Measurements from ENCODE around the gene GSTM2. TPM values are rescaled to one million over a fixed set of nuclear protein-coding genes. Genes with fewer than 3 reads are reported as not detected.

GSTM2 gene
- total and polyA plus RNA-seq, 4 donors, result 7.7 to 106 (median 39.6) TPM

- Histone ChIP-seq H3K4me1 (ENCODE audit: control insufficient read depth in 5 of 5, insufficient read depth in 5 of 5, low read length in 5 of 5) (peaks cover 0 to 22% (median 6%) of the 10 kb centered on the region in 5 donors), H3K36me3 (ENCODE audit: control insufficient read depth in 4 of 4, insufficient read depth in 4 of 4, low read length in 4 of 4) (peaks cover 0 to 55% (median 24%) of the 10 kb centered on the region in 4 donors), H3K9ac (ENCODE audit: insufficient read depth in 1 of 2, low read length in 2 of 2) (no peak overlapping the region), H3K9me3 (ENCODE audit: control insufficient read depth in 4 of 4, insufficient read depth in 3 of 4, low read length in 3 of 4) (no peaks in the 10 kb centered on the region), H3K4me3 (no peak overlapping the region), H3K27me3 (ENCODE audit: control insufficient read depth in 3 of 3, insufficient read depth in 3 of 3, low read length in 2 of 3) (no peaks in the 10 kb centered on the region), H3K27ac (ENCODE audit: low read depth in 1 of 2, low read length in 1 of 2) (no peak overlapping the region)
- 91 to 93% methylated on average over 23 of the region's 23 CpGs for WGBS, 2 donors
- TF ChIP-seq, protein P1, sequence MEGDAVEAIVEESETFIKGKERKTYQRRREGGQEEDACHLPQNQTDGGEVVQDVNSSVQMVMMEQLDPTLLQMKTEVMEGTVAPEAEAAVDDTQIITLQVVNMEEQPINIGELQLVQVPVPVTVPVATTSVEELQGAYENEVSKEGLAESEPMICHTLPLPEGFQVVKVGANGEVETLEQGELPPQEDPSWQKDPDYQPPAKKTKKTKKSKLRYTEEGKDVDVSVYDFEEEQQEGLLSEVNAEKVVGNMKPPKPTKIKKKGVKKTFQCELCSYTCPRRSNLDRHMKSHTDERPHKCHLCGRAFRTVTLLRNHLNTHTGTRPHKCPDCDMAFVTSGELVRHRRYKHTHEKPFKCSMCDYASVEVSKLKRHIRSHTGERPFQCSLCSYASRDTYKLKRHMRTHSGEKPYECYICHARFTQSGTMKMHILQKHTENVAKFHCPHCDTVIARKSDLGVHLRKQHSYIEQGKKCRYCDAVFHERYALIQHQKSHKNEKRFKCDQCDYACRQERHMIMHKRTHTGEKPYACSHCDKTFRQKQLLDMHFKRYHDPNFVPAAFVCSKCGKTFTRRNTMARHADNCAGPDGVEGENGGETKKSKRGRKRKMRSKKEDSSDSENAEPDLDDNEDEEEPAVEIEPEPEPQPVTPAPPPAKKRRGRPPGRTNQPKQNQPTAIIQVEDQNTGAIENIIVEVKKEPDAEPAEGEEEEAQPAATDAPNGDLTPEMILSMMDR (IDR thresholded peaks at IDR 0.05; ENCODE audit: control extremely low read depth, extremely low read depth), result no peak
- no peak for ATAC-seq (ENCODE audit: insufficient read depth, low FRiP score)
- no peak for DNase-seq
These were observed 39.1 kb upstream of the GSTM2 start for GRCh38 chr1:109628540-109629321.

- Histone ChIP-seq H3K36me3 (ENCODE audit: control insufficient read depth in 4 of 4, insufficient read depth in 4 of 4, low read length in 4 of 4) (peaks cover 0 to 55% (median 24%) of the 10 kb centered on the region in 4 donors), H3K9me3 (ENCODE audit: control insufficient read depth in 4 of 4, insufficient read depth in 3 of 4, low read length in 3 of 4) (no peaks in the 10 kb centered on the region), H3K9ac (ENCODE audit: insufficient read depth in 1 of 2, low read length in 2 of 2) (no peak overlapping the region), H3K27ac (ENCODE audit: low read depth in 1 of 2, low read length in 1 of 2) (no peak overlapping the region), H3K27me3 (ENCODE audit: control insufficient read depth in 3 of 3, insufficient read depth in 3 of 3, low read length in 2 of 3) (no peaks in the 10 kb centered on the region), H3K4me3 (no peak overlapping the region), H3K4me1 (ENCODE audit: control insufficient read depth in 5 of 5, insufficient read depth in 5 of 5, low read length in 5 of 5) (peaks cover 0 to 14% (median 0%) of the 10 kb centered on the region in 5 donors)
- DNase-seq (no peak), ATAC-seq (ENCODE audit: insufficient read depth, low FRiP score) (no peak)
- WGBS, 2 donors, result 89 to 93% methylated on average over 10 of the region's 10 CpGs
- TF ChIP-seq, protein P1 (IDR thresholded peaks at IDR 0.05; ENCODE audit: control extremely low read depth, extremely low read depth), result no peak
These were observed 38.4 kb upstream of the GSTM2 start for GRCh38 chr1:109629372-109630030.

- Histone ChIP-seq H3K9ac (ENCODE audit: insufficient read depth in 1 of 2, low read length in 2 of 2) (no peak overlapping the region), H3K27ac (ENCODE audit: low read depth in 1 of 2, low read length in 1 of 2) (no peak overlapping the region), H3K27me3 (ENCODE audit: control insufficient read depth in 3 of 3, insufficient read depth in 3 of 3, low read length in 2 of 3) (no peaks in the 10 kb centered on the region), H3K9me3 (ENCODE audit: control insufficient read depth in 4 of 4, insufficient read depth in 3 of 4, low read length in 3 of 4) (no peaks in the 10 kb centered on the region), H3K4me3 (no peak overlapping the region), H3K4me1 (ENCODE audit: control insufficient read depth in 5 of 5, insufficient read depth in 5 of 5, low read length in 5 of 5) (peaks cover 0 to 6% (median 0%) of the 10 kb centered on the region in 5 donors), H3K36me3 (ENCODE audit: control insufficient read depth in 4 of 4, insufficient read depth in 4 of 4, low read length in 4 of 4) (peaks cover 0 to 55% (median 24%) of the 10 kb centered on the region in 4 donors)
- ATAC-seq (ENCODE audit: insufficient read depth, low FRiP score), result no peak
- 78 to 83% methylated on average over 25 to 30 of the region's 30 CpGs for WGBS, 2 donors
- TF ChIP-seq, protein P1 (IDR thresholded peaks at IDR 0.05; ENCODE audit: control extremely low read depth, extremely low read depth), result no peak
- DNase-seq, result no peak
These were observed 37.6 kb upstream of the GSTM2 start for GRCh38 chr1:109630081-109630897.
